DND-41 (cell line): ENCODE measurements around the gene C9orf50.
A peak's percentile ranks its signal among the peaks of the same experiment; 100 is the strongest.

Experiments used
- ATAC-seq: fragments of 200-7000 bp; cut with Tn5 transposase; 3 replicates; pipeline ENCODE4 v1.9.1; 2021; ENCODE audit warnings: low read depth; ENCODE audit not compliant: insufficient read depth
- DNase-seq: peaks from one replicate; pipeline ENCODE4 v3.0.0-alpha.2; 2020
- H2AFZ ChIP-seq: 2 replicates; pipeline ENCODE4 v1.6.0; 2012; ENCODE audit warnings: low read depth, low read length
- H3K27ac ChIP-seq: 2 replicates; pipeline ENCODE4 v1.5.1; 2012; ENCODE audit warnings: low read length, inconsistent platforms
- H3K27me3 ChIP-seq: fragments of 200-600 bp; sonication (generic); 2 replicates; pipeline ENCODE4 v1.6.0; 2012; ENCODE audit warnings: low read length, mild to moderate bottlenecking, inconsistent platforms; ENCODE audit not compliant: insufficient read depth, poor library complexity
- H3K36me3 ChIP-seq: 2 replicates; pipeline ENCODE4 v1.5.1; 2012; ENCODE audit warnings: low read length, inconsistent platforms; ENCODE audit not compliant: insufficient read depth
- H3K4me1 ChIP-seq: 2 replicates; pipeline ENCODE4 v1.5.1; 2012; ENCODE audit warnings: mild to moderate bottlenecking, low read length; ENCODE audit not compliant: insufficient read depth
- H3K4me2 ChIP-seq: 2 replicates; pipeline ENCODE4 v1.6.0; 2012; ENCODE audit warnings: mild to moderate bottlenecking, moderate library complexity, low read length, inconsistent platforms; ENCODE audit not compliant: insufficient read depth
- H3K4me3 ChIP-seq, 2 experiments: fragments of 200-600 bp in 1 of 2; shearing (Covaris generic) in 1 of 2; 2 replicates each; pipeline ENCODE4 v1.5.1; 2012 to 2016; ENCODE audit warnings: inconsistent platforms in 2 of 2, low read length in 2 of 2, mild to moderate bottlenecking in 2 of 2, low read depth in 1 of 2, moderate library complexity in 1 of 2
- H3K79me2 ChIP-seq: 2 replicates; pipeline ENCODE4 v1.6.0; 2012; ENCODE audit warnings: low read length, inconsistent platforms; ENCODE audit not compliant: insufficient read depth
- H3K9ac ChIP-seq: 2 replicates; pipeline ENCODE4 v1.6.0; 2012; ENCODE audit warnings: low read depth, mild to moderate bottlenecking, inconsistent platforms, low read length, moderate library complexity
- H3K9me3 ChIP-seq: 2 replicates; pipeline ENCODE4 v1.5.1; 2012; ENCODE audit warnings: low read length, moderate library complexity, mild to moderate bottlenecking, inconsistent platforms; ENCODE audit not compliant: insufficient read depth, severe bottlenecking
- H4K20me1 ChIP-seq: 2 replicates; pipeline ENCODE4 v1.6.0; 2012; ENCODE audit warnings: low read length; ENCODE audit not compliant: insufficient read depth
- EZH2 ChIP-seq: IDR thresholded peaks from 3 replicates; pipeline ENCODE4 v1.6.1; 2012; ENCODE audit warnings: borderline replicate concordance, low read depth, mild to moderate bottlenecking, moderate library complexity, low read length, inconsistent platforms; ENCODE audit not compliant: severe bottlenecking
- TF ChIP-seq, protein P1 (sequence below): IDR thresholded peaks from 2 replicates; pipeline ENCODE4 v1.5.1; 2012; ENCODE audit warnings: borderline replicate concordance, low read length, moderate library complexity, mild to moderate bottlenecking; ENCODE audit not compliant: poor library complexity, severe bottlenecking; ENCODE audit errors: extremely low read depth

Gene C9orf50

GRCh38 chr9:129572052-129572425 is 48.9 kb downstream of the C9orf50 start:
- Histone ChIP-seq H3K4me1 (no peaks in the 10 kb centered on the region), H3K4me3 (no peak overlapping the region), H3K9me3 (no peaks in the 10 kb centered on the region), H3K36me3 (no peaks in the 10 kb centered on the region), H3K27ac (no peak overlapping the region), H2AFZ (no peak overlapping the region), H3K4me2 (no peak overlapping the region), H3K27me3 (no peaks in the 10 kb centered on the region), H3K9ac (no peak overlapping the region), H4K20me1 (no peaks in the 10 kb centered on the region), H3K79me2 (no peaks in the 10 kb centered on the region)
- ATAC-seq = no peak
- DNase-seq = no peak
- no peak for TF ChIP-seq EZH2
- TF ChIP-seq, protein P1, sequence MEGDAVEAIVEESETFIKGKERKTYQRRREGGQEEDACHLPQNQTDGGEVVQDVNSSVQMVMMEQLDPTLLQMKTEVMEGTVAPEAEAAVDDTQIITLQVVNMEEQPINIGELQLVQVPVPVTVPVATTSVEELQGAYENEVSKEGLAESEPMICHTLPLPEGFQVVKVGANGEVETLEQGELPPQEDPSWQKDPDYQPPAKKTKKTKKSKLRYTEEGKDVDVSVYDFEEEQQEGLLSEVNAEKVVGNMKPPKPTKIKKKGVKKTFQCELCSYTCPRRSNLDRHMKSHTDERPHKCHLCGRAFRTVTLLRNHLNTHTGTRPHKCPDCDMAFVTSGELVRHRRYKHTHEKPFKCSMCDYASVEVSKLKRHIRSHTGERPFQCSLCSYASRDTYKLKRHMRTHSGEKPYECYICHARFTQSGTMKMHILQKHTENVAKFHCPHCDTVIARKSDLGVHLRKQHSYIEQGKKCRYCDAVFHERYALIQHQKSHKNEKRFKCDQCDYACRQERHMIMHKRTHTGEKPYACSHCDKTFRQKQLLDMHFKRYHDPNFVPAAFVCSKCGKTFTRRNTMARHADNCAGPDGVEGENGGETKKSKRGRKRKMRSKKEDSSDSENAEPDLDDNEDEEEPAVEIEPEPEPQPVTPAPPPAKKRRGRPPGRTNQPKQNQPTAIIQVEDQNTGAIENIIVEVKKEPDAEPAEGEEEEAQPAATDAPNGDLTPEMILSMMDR = no peak

GRCh38 chr9:129571298-129572051 is 49.4 kb downstream of the C9orf50 start:
- DNase-seq (no peak), ATAC-seq (no peak)
- Histone ChIP-seq H3K27me3 (no peaks in the 10 kb centered on the region), H3K79me2 (no peaks in the 10 kb centered on the region), H2AFZ (no peak overlapping the region), H3K27ac (no peak overlapping the region), H3K9ac (no peak overlapping the region), H4K20me1 (no peaks in the 10 kb centered on the region), H3K36me3 (no peaks in the 10 kb centered on the region), H3K4me3 (no peak overlapping the region), H3K4me2 (no peak overlapping the region), H3K9me3 (no peaks in the 10 kb centered on the region), H3K4me1 (no peaks in the 10 kb centered on the region)
- TF ChIP-seq EZH2 = no peak
- TF ChIP-seq, protein P1 = no peak

GRCh38 chr9:129570450-129571297 is 50.2 kb downstream of the C9orf50 start:
- H3K4me2 ChIP-seq = no peak overlapping the region

More at GRCh38 chr9:129570450-129571297, 50.2 kb downstream of the C9orf50 start:
- peak; percentile 11 for DNase-seq
- Histone ChIP-seq H3K27ac (no peak overlapping the region), H2AFZ (no peak overlapping the region), H4K20me1 (no peaks in the 10 kb centered on the region), H3K79me2 (no peaks in the 10 kb centered on the region), H3K27me3 (no peaks in the 10 kb centered on the region), H3K9ac (no peak overlapping the region), H3K36me3 (no peaks in the 10 kb centered on the region), H3K4me3 (no peak overlapping the region), H3K9me3 (no peaks in the 10 kb centered on the region), H3K4me1 (no peaks in the 10 kb centered on the region)
- ATAC-seq = no peak
- TF ChIP-seq EZH2 = no peak
- TF ChIP-seq, protein P1 = no peak
